HG03432 (cell line): ENCODE results near the gene NPC1.
"Not testable (repeated sequence)": the region's sequence is repeated elsewhere in the genome, so short reads cannot be mapped to it uniquely, and the experiment has no call there.

Experiments
- ATAC-seq: cut with Tn5 transposase; IDR thresholded peaks from one replicate; pipeline ENCODE4 v1.9.1; 2021; ENCODE audit warnings: mild to moderate bottlenecking, moderate library complexity; ENCODE audit not compliant: unreplicated experiment

Gene NPC1

DNA sequence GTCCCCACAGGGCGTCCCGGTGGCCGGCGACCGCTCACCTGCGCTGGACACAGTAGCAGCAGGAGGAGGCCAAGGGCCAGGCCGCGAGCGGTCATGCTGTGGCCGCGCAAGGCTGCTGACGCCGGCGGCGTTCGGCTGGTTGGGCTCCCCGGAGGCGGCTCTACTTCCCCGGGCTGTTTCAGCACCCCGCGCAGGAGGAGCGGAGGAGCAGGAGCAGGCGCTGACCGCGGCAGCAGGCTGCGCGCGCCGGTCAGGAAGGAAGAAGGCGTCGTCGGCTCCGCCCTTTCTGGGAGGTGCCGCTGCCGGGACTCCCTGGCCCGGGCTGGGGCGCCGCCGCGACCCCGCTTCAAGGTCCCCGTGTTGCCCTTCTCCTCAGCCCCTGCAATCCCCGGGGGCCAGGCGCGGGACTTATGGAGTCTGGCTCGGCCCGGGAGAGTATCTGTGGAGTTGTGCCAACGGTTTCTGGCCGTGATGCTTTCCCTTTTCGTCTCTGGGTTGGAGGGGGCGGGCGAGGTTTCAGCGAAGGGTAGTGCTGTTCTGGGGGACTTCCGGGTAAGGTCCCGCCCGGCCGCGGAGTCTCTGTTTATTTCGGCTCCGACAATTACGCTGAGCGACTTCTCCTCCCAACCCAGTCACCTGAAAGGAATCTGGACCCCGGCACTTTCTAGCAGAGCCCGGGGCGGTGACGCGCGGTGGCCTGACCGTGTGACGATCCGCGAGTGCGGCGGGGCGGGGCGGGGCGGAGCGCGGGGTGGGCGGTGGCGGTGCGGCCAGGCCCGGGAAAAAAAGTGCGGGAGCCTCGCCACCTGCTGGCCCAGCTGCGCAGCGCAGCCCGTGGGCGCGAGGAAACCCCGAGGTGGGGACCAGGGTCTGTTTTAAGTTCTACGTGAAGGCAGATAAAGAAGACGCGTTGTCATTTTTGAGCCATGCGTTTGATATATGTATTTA lies at the start of gene NPC1:
Gene NPC1, minus strand, starts transcription at position 258 of the 948 bp plus-strand sequence. Its CDS starts 163 bp downstream, at position 95.
- peak; percentile 94 for ATAC-seq

DNA sequence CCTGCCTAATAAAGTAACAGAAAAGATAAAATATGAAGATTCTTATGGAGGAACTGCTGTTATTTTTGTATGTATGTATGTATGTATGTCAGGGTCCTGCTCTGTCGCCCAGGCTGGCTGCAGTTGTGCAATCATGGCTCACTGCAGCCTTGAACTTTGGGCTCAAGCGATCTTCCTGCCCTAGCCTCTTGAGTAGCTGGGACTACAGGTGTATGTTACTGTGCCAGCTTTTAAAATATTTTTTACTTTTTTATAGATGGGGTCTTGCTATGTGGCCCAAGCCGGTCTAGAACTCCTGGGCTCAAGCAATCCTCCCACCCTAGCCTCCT lies 49.7 kb upstream of the NPC1 start:
- ATAC-seq, result no peak

DNA sequence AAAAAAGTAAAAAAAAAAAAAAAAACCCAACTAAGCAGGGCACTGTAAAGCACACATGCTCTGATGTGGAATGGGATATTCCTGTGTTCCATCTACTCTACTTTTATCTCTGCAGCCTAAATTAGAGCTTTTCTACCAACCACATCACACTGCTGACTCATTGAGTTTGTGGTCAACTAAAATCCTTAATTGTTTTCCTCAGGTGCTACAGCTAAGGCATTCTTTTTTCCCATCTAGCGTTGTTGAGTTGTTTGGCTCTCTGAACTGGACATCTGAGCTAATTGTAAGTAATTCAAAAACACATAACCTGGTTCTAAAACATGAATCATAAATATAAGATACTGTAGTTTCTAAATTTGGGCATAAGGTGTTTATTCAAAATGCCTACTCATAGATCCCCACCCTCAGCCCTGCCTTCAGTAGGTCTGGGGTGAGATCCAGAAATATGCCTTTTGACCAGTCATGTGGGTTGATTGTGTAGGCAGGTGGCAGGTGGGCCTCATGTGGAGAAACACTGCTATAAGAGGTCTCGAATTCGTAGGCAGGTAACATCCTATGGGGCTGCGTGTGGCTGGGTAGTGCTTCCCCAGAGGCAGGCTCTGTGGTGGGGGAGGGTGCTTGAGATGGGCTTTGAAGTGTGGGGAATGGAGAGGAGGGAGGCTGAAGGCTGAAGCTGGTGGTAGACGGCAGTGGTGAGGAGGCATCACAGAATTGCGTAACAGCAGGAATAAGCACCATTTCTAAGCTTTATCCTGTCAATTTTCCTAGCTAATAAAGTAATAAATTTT lies 49.2 kb upstream of the NPC1 start:
- ATAC-seq, result no peak

DNA sequence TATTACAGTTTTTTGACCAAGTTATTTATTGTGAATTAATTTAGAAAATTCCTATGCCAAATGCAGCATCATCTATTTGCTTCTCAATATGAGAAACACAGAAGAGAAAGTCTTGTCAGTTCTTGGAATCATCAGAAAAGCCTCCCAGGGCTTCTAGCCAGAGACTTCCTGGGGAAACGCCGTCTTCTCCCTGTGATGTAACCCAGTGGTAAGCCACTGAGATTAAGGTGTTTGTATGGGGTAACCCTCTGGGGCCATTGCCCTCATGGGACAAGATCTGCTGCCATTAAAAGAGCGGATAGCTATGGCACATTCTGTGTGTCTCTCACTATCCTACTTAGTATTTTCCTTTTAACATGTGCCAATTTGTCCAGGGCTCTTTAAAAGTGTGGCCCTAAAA lies 48.4 kb upstream of the NPC1 start:
- no peak for ATAC-seq

DNA sequence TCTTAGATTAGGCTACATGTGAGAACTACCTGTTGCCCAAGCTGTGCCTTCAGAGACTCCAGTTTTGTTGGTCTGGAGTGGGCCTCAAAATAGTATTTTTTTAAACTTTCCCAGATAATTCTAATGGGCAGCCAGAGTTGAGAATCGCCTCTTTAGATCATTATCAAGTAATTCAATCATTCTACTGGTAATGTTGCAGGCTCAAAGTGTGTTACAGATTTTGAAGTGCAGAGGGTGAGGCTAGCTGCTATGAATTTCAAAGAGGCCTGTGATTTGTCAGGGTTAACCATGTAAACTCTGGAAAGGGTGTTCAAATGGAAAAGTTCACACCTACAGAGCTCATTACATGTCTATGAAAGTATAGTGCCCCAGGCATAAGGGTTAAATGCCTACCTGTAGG lies 46.3 kb upstream of the NPC1 start:
- no peak for ATAC-seq

DNA sequence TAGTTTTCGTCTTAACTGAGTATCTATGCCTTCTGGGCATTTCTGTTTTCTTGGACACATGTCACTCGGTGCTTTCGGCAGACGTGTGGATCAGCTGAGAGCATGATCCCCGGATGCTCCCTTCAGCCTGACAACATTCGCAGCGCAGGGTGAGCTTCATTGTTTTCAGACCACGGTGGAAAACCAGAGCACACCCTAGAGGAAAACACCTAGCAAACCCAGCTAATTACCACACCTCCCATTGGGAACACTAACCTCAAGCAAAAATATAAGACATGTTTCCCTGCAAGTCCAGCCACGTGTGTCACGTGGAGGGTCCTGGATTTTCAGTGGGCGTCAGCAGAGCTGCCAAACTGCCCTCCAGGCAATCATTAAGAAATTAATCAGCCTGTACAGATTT lies 45.4 kb upstream of the NPC1 start:
- ATAC-seq, result no peak

DNA sequence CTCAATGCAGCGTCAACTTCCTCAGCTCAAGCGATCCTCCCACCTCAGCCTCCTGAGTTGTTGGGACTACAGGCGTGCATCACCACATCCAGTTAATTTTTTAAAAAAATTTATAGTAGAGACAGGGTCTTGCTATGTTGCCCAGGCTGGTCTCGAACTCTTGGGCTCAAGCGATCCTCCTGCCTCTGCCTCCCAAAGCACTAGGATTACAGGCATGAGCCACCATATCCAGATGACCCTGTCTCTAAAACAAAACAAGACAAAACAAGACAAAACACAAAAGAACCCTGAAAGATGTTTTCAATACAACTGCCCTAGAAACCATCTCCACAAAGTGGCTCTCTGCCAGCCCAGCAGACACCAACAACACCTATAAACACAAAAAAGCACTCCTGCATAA lies 45.0 kb upstream of the NPC1 start:
- no peak for ATAC-seq

DNA sequence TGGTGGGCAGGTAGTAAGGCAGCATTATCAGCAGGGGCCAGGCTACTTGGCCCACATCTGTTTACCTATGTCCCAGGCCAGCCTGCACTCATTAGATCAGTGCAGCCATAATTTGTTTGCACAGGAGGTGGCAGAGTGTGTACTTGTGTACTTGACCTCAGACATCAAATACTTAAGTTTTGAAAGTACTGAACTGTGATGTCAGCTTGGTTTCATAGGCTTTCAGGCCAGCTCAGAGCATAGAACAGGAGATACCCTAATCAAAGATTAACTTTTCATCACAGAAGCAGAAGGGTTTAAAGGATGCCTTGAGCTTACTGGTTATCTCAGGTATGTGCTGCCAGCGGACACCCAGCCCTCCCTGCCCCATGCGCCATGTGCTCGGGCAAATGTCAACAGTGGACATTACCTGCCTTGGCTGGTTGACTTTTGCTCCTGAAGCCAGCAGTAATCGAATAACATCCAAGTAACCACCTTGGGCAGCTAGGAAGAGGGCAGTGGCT lies 43.2 kb upstream of the NPC1 start:
- ATAC-seq, result peak; percentile 92

DNA sequence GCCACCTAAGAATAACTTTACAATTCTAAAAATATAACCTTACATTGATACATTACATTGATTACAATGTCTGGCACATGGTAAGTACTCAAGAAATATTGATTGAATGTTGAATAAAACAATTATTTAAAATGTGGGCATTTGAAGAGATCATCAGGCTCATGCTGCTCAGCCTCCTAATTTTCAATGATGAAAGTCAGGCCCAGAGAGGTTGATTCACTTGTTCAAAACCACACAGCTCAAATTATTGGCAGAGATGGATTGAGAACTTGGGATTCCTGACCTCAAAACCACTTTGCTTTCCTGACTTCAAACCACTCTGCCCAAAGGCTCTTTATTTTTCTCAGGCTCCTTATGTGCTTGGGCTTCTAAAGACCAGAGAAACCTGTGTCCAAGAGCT lies 41.7 kb upstream of the NPC1 start:
- ATAC-seq, result no peak

DNA sequence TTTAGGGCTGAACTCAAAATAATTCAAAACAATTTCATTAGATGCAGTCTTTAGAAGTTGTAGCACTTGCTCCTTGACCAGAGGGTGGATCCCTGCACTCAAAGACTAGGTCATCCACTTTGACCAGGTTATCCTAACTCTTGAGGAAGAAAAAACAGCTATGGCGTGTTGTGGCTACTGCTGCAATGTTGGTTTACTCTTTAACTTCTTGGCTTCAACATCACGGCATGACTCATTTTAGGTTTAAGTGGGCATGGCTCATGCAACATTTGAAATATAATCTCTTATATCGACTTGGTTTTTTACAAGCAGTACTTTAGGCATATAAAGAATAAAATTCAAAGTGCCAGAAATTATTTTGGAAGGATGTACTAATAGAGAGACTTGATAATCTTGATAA lies 41.0 kb upstream of the NPC1 start:
- no peak for ATAC-seq

DNA sequence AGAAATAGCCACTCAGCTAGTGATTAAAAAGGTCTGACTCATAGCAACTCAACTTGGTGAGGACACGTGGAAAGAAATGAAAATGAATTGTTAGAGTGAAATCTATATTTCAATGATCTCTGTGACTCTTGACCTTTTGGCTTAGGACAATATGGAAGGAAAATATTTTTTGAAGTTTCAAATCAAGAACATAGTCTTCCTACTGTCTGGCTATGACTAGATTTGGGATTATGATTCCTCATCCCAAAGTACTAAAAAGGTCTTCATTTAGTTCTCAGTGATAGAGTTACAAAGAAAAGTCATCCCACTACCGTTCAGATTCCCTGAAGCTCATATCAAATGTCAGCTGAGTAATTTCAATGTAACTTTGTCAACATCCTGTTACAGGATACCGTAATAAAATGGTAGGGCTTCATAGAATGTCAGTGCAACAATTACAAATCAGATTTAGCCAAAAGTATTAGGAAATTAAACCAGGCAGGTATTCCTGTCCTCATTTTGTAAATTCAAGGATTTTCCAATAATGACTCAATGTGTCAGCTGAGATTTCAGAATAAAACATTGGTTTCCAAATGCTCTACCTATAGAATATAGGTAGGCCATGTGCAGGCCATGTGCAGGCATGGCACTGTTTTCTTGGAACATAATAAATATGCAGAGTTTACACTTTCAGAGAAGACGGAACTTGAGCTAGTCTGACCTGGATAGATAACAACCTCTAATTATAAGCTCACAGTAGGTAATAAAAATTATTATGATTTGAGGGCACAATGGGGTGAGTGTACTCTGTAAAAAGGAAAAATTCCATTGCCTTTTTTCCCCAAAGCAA lies 40.4 kb upstream of the NPC1 start:
- ATAC-seq, result no peak

DNA sequence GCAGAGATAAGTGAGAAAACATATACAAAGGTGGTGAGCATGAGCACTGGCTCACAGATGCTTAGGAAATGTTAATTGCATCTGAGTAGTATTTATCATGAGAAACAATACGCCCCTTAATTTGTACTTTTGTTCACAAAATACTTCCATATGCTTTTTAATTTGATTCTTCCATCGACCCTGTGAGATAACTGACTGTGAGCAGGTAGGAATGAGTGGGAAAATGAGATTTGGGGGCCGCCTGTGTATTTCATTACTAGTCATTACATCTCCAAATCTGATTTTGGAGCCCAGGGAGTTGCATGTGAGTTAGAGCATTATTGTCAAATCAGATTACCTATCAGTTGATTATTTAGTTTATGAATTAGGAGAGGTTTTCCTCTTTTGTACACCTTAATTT lies 36.7 kb upstream of the NPC1 start:
- ATAC-seq, result no peak

DNA sequence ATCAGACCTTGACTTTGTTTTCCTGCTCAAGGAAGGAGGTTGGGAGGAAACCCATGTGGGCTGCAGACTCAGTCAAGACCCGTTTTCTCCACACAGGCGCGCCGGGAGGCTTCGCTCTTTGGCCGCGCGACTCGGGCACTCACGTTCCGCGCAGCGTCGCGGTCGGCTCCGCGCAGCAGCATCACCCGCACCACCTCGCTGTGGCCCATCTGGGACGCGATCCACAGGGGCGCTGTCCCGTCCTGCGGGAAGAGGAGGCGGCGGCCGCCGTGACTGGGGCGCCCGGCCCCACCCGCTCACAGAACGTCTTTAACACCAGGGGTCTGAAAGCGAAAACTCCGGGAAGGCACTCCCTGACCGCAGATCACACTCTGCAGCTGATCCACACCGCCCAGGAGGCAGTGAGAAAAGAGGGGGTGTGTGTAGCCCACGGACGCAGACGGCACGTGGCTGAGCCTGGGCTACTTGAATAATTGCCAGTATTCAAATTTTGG lies 33.1 kb upstream of the NPC1 start:
- ATAC-seq, result peak; percentile 20

DNA sequence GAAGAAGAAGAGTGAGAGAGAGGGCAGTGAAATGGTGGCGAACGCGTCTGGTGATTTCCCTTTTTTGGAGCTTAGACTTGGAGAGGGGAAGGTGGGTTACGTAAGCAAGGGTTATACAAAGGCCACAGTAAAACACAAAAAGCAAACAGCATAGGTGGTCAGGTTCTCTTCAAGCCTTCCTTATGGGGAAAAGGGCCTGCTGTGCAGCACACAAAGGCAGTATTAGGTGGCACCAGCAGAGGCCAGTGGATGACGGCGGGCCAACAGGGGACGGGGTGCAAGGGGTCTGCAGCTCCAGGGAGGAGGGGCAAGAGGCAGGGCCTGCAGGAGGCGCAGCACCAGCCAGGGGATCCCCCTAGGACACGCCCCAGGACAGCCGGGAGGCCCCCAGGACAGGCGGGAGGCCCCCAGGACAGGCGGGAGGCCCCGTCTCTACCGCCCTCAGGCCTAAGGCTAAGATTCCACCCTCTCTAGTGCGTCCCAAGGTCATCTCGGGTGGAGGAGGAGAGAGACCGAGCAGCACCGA lies 32.6 kb upstream of the NPC1 start:
- ATAC-seq, result peak; percentile 54

DNA sequence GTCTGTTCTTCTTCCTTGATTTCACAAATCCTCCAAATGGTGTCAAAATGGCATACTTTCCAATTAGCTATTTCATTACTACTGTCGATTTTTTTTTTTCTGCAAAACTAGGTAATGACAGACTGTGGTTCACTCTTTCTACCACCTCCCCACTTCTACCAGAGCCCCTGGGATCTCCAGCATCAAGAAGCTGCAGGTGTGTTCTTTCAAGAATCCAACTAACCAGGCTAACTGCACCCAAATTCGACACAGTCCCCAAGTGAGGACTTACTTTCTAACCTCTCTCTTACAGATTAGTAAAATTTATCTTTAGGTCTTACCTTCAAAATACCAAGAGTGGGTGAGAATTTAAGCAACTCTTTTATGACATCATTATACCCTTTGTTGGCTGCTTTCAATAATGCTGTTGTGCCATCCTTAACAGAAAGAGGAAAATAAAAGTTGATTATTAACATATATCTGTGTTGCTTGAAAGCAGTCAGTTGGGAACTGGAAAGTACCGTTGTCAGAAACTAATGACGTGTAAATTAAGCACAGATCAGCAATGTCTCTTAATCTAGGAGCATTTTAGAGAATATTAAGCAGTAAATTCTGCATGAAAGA lies 31.2 kb upstream of the NPC1 start:
- peak; percentile 56 for ATAC-seq

DNA sequence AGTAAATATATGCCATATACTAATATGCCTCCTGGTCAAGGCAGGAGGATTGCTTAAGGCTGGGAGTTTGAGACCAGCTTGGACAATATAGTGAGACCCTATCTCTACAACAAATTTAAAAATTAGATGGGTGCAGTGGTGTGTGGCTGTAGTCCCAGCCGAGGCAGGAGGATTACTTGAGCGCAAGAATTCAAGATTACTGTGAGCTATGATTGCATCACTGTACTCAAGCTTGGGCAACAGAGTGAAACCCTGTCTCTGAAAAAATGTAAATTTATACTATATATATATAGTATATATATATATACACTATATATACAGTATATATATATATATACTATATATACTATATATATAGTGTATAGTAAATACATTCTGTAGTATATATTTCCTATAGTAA lies 30.0 kb upstream of the NPC1 start:
- ATAC-seq, result no peak

DNA sequence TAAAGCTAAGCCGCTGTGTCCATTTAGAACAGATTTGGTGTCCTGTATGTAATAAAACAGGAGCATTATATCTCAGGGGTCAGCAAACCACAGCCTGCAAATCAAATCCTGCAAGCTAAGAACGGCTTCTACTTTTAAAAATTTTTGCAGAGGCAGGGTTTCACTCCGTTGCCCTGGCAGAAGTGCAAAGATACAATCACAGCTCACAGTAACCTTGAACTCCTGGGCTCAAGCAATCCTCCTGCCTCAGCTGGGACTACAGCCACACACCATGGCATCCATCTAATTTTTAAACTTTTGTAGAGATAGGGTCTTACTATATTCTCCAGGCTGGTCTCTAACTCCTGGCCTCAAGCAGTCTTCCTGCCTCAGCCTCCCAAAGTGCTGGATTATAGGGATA lies 28.6 kb upstream of the NPC1 start:
- ATAC-seq, result no peak

DNA sequence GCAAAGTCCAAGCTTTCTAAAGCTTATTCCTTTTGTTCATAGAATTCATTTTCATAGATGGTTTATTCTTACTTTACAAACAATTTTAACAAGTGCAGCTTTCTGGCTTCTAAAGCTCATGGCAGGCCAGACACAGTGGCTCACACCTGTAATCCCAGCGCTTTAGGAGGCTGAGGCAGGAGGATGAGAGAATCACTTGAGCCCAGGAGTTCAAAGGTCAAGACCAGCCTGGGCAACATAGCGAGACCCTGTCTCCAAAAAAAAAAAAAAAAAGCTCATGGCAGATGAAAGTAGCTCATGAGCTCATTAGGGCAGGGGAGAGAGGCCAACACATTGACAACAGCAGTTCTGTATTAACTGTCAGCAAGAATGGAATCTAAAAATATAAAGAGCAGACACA lies 28.1 kb upstream of the NPC1 start:
- ATAC-seq, result no peak

DNA sequence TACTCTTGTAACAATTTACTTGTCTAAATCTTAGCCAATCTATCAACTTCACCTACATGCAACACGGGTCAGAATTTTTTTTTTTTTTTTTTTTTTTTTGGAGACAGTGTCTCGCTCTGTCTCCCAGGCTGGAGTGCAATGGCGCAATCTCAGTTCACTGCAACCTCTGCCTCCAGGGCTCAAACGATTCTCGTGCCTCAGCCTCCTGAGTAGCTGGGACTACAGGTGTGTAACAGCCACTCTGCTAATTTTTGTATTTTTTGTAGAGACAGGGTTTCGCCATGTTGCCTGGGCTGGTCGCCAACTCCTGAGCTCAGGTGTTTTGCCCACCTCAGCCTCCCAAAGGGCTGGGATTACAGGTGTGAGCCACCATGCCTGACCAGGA lies 26.8 kb upstream of the NPC1 start:
- ATAC-seq, result not testable (repeated sequence)

DNA sequence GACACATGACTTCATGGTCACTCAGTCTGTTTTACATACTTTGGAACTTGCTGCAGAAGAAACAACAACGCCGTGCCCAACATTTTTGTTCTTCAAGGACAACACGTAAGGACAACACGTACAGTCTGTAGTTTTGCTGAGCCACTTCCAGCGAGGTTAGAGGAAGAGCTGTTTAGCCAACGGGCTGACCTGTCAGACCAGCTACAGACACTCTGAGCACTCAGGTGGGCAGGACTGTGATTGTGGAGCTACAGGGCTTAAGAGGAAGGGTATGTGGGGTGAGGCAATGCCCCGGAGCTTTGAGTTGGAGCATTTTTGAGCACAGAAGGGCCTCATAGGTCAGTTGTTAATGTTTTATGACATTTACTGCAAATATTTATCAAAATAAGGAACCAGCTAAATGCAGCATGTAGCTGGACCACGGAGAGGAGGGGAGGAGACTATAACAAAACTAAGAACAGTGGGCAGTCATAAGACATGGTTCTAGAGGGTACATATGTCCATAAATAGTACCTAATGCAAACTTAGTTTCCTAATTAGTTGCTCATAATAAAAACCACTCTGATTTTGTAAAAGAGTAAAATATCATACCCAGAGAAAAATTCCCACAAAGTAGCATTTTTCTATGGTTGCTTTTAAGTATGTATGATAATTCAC lies 26.3 kb upstream of the NPC1 start:
- peak; percentile 47 for ATAC-seq
